IMR-90 (cell line): ENCODE results near the gene MOV10. TPM values are rescaled to one million over a fixed set of nuclear protein-coding genes. Genes with fewer than 3 reads are reported as not detected.

Experiments used
- ATAC-seq: fragments of 200-7000 bp; cut with Tn5 transposase; 2 replicates; pipeline ENCODE4 v1.9.1; 2020; ENCODE audit warnings: low read depth, mild to moderate bottlenecking, moderate library complexity
- BruUV-seq: library from RNA; stranded (reverse); fragments of 400-500 nt; replicated peaks from 2 replicates; lab custom pipeline; 2021; lab: Mats Ljungman, UMichigan
- CTCF ChIA-PET: fragments of 300-600 bp; formaldehyde crosslinking; extraction: SDS; loops from one replicate; lab custom pipeline; 2021; ENCODE audit warnings: antibody characterized with exemption; lab: Yijun Ruan, JAX
- POLR2A ChIA-PET: fragments of 300-600 bp; sonication (Branson Sonifier 250); formaldehyde crosslinking; loops from one replicate; lab custom pipeline; 2022; ENCODE audit warnings: antibody characterized with exemption; ENCODE audit not compliant: unreplicated experiment; lab: Charles Lee
- DNase-seq: peaks from one replicate; pipeline ENCODE4 v3.0.0; 2013
- H2AFZ ChIP-seq: replicated peaks from 2 replicates; pipeline ENCODE3; 2013; ENCODE audit warnings: low read length, mild to moderate bottlenecking; ENCODE audit not compliant: poor library complexity
- H2AK5ac ChIP-seq: 2 replicates; pipeline ENCODE4 v1.6.1; 2013; ENCODE audit warnings: low read depth, low read length, inconsistent platforms
- H2AK9ac ChIP-seq: replicated peaks from 2 replicates; pipeline ENCODE3; 2013; ENCODE audit warnings: mild to moderate bottlenecking, low read depth, low read length, moderate library complexity; ENCODE audit not compliant: poor library complexity
- H2BK120ac ChIP-seq: 2 replicates; pipeline ENCODE4 v1.6.1; 2013; ENCODE audit warnings: low read depth, low read length, inconsistent platforms
- H2BK15ac ChIP-seq: 3 replicates; pipeline ENCODE4 v1.6.1; 2013; ENCODE audit warnings: low read depth, low read length, inconsistent platforms
- H2BK20ac ChIP-seq: 2 replicates; pipeline ENCODE4 v1.6.1; 2013; ENCODE audit warnings: low read depth, mild to moderate bottlenecking, inconsistent platforms, low read length, moderate library complexity
- H2BK5ac ChIP-seq: 2 replicates; pipeline ENCODE4 v1.6.1; 2013; ENCODE audit warnings: mild to moderate bottlenecking, low read depth, low read length, inconsistent platforms; ENCODE audit not compliant: poor library complexity, severe bottlenecking
- H3K14ac ChIP-seq: replicated peaks from 2 replicates; pipeline ENCODE4 v1.6.1; 2013; ENCODE audit warnings: low read depth, low read length, inconsistent platforms
- H3K18ac ChIP-seq: 2 replicates; pipeline ENCODE4 v1.6.1; 2013; ENCODE audit warnings: low read depth, low read length, control low read depth
- H3K23ac ChIP-seq: 2 replicates; pipeline ENCODE4 v1.6.1; 2013; ENCODE audit warnings: low read depth, low read length, inconsistent platforms
- H3K27ac ChIP-seq: 2 replicates; pipeline ENCODE4 v1.5.1; 2013; ENCODE audit warnings: mild to moderate bottlenecking, control low read depth, low read length; ENCODE audit not compliant: insufficient read depth
- H3K27me3 ChIP-seq: 2 replicates; pipeline ENCODE4 v1.6.1; 2013; ENCODE audit warnings: low read length; ENCODE audit not compliant: control insufficient read depth, insufficient read depth
- H3K36me3 ChIP-seq: 2 replicates; pipeline ENCODE4 v1.6.1; 2013; ENCODE audit warnings: low read length, mixed read lengths; ENCODE audit not compliant: control insufficient read depth, insufficient read depth
- H3K4ac ChIP-seq: 2 replicates; pipeline ENCODE4 v1.6.1; 2013; ENCODE audit warnings: low read depth, low read length, inconsistent platforms
- H3K4me1 ChIP-seq: 2 replicates; pipeline ENCODE4 v1.6.1; 2013; ENCODE audit warnings: low read length, mixed read lengths; ENCODE audit not compliant: control insufficient read depth, insufficient read depth
- H3K4me2 ChIP-seq: 2 replicates; pipeline ENCODE4 v1.6.1; 2013; ENCODE audit warnings: low read depth, mild to moderate bottlenecking, control low read depth, low read length, moderate library complexity
- H3K4me3 ChIP-seq: 2 replicates; pipeline ENCODE4 v1.5.1; 2013; ENCODE audit warnings: low read depth, mild to moderate bottlenecking, control low read depth, low read length, moderate library complexity; ENCODE audit not compliant: insufficient read depth
- H3K56ac ChIP-seq: 2 replicates; pipeline ENCODE4 v1.6.1; 2013; ENCODE audit warnings: low read length, inconsistent platforms; ENCODE audit not compliant: insufficient read depth; ENCODE audit errors: extremely low read depth
- H3K79me1 ChIP-seq, 2 experiments: 2 replicates each; pipeline ENCODE4 v1.6.1; 2013; ENCODE audit warnings: low read length in 2 of 2, inconsistent platforms in 1 of 2, low read depth in 1 of 2
- H3K9ac ChIP-seq: 2 replicates; pipeline ENCODE4 v1.6.1; 2013; ENCODE audit warnings: low read depth, low read length, control low read depth
- H3K9me1 ChIP-seq: 2 replicates; pipeline ENCODE4 v1.6.1; 2013; ENCODE audit warnings: low read length, inconsistent platforms; ENCODE audit not compliant: insufficient read depth
- H3K9me3 ChIP-seq: 2 replicates; pipeline ENCODE4 v1.6.1; 2013; ENCODE audit warnings: low read length; ENCODE audit not compliant: control insufficient read depth, insufficient read depth
- H4K20me1 ChIP-seq: 2 replicates; pipeline ENCODE4 v1.6.1; 2013; ENCODE audit warnings: low read length, inconsistent platforms; ENCODE audit not compliant: insufficient read depth
- H4K5ac ChIP-seq: 2 replicates; pipeline ENCODE4 v1.6.1; 2013; ENCODE audit warnings: mild to moderate bottlenecking, low read depth, low read length, control low read depth
- H4K8ac ChIP-seq, 2 experiments: 2 replicates each; pipeline ENCODE4 v1.6.1; 2013; ENCODE audit warnings: low read depth in 2 of 2, low read length in 2 of 2, control low read depth in 1 of 2, inconsistent platforms in 1 of 2
- H4K91ac ChIP-seq: 2 replicates; pipeline ENCODE4 v1.6.1; 2013; ENCODE audit warnings: low read depth, low read length, inconsistent platforms; ENCODE audit not compliant: insufficient read depth
- CEBPB ChIP-seq: IDR thresholded peaks from 2 replicates; pipeline ENCODE4 v1.6.1; 2012; ENCODE audit warnings: low read depth, low read length, improper control_type of control experiment
- CHD1 ChIP-seq: IDR thresholded peaks from 2 replicates; pipeline ENCODE4 v1.6.1; 2012; ENCODE audit warnings: low read depth, low read length, improper control_type of control experiment
- CTCF ChIP-seq: conservative IDR thresholded peaks from 2 replicates; pipeline ENCODE4 v1.5.1; 2012; ENCODE audit warnings: mild to moderate bottlenecking, low read depth, low read length, improper control_type of control experiment
- FOS ChIP-seq: fragments of 150-350 bp; IDR thresholded peaks from 2 replicates; pipeline ENCODE4 v1.6.1; 2016; ENCODE audit warnings: low read depth, low read length
- MAFK ChIP-seq: IDR thresholded peaks from 2 replicates; pipeline ENCODE4 v1.6.1; 2012; ENCODE audit warnings: low read depth, low read length, improper control_type of control experiment
- MAZ ChIP-seq: IDR thresholded peaks from 2 replicates; pipeline ENCODE4 v1.6.1; 2012; ENCODE audit warnings: low read depth, mild to moderate bottlenecking, low read length, improper control_type of control experiment, moderate library complexity, borderline replicate concordance
- MXI1 ChIP-seq: IDR thresholded peaks from 2 replicates; pipeline ENCODE4 v1.6.1; 2012; ENCODE audit warnings: low read depth, mild to moderate bottlenecking, low read length, moderate library complexity, borderline replicate concordance
- NFE2L2 ChIP-seq: fragments of 150-350 bp; IDR thresholded peaks from 2 replicates; pipeline ENCODE4 v1.6.1; 2016; ENCODE audit warnings: low read depth, mild to moderate bottlenecking, low read length
- POLR2A ChIP-seq: IDR thresholded peaks from 2 replicates; pipeline ENCODE4 v1.6.1; 2012; ENCODE audit warnings: mild to moderate bottlenecking, low read depth, low read length
- RAD21 ChIP-seq: IDR thresholded peaks from 2 replicates; pipeline ENCODE4 v1.6.1; 2012; ENCODE audit warnings: low read length, improper control_type of control experiment
- RFX5 ChIP-seq: IDR thresholded peaks from 2 replicates; pipeline ENCODE4 v1.8.0; 2012; ENCODE audit warnings: low read depth, mild to moderate bottlenecking, low read length, moderate library complexity
- WGBS, 2 experiments: methylation state at CpG; one replicate each; pipeline versions ENCODE4 v1.1.5 to v1.1.7; 2013; ENCODE audit warnings: missing lambda C conversion rate in 2 of 2; ENCODE audit not compliant: insufficient read length in 1 of 2; ENCODE audit errors: extremely low coverage in 2 of 2; 5-methylcytosine and 5-hydroxymethylcytosine counted together
- dilution Hi-C: fragments of 300-500 bp; cut with HindIII; formaldehyde crosslinking; loops from one replicate; pipeline ENCODE4 v1.14.3; 2018; ENCODE audit warnings: low sequenced_read_pairs; ENCODE audit not compliant: unreplicated experiment
- in situ Hi-C: fragments of 300-500 bp; cut with MboI; formaldehyde crosslinking; loops from 3 replicates; pipeline ENCODE4 v1.14.3; 2019; ENCODE audit warnings: low sequenced_read_pairs, inconsistent platforms, mixed read lengths
- intact Hi-C: fragments of 100-400 bp; cut with micrococcal nuclease; formaldehyde crosslinking; loops from 2 replicates; pipeline ENCODE4 v1.10.0; 2022
- polyA plus RNA-seq, 3 experiments: library from polyadenylated mRNA; depleted of rRNA; stranded (reverse); fragments of >200 nt; gene quantifications; 2 replicates each; pipeline ENCODE4 v1.2.3, GENCODE V29; 2012; ENCODE audit warnings: low replicate concordance in 1 of 3
- total RNA-seq: library from RNA; depleted of rRNA; stranded (reverse); fragments of >200 nt; gene quantifications from 2 replicates; pipeline ENCODE4 v1.2.3, GENCODE V29; 2012
- TF ChIP-seq, protein P1 (sequence below): fragments of 150-350 bp; IDR thresholded peaks from 2 replicates; pipeline ENCODE4 v1.6.1; 2016; ENCODE audit warnings: low read depth, mild to moderate bottlenecking, low read length, moderate library complexity, borderline replicate concordance

The MOV10 gene
- total and polyA plus RNA-seq, 2 of the 4 experiments (the other 2 are of a cell fraction): 36.7 to 103 TPM

GRCh38 chr1:112748396-112748795 lies 73.9 kb downstream of the MOV10 start:
- Histone ChIP-seq H3K56ac (no peak overlapping the region), H3K4ac (no peak overlapping the region), H3K36me3 (no peaks in the 10 kb centered on the region), H3K4me2 (no peak overlapping the region), H2BK120ac (no peak overlapping the region), H3K4me1 (no peaks in the 10 kb centered on the region), H2BK5ac (no peak overlapping the region), H4K5ac (no peak overlapping the region), H3K18ac (no peak overlapping the region), H3K9me3 (no peaks in the 10 kb centered on the region), H3K27me3 (peaks cover 11% of the 10 kb centered on the region), H4K91ac (no peak overlapping the region), H3K4me3 (no peak overlapping the region), H4K8ac (no peak overlapping the region), H2BK15ac (no peak overlapping the region), H3K14ac (no peak overlapping the region), H4K20me1 (no peaks in the 10 kb centered on the region), H3K23ac (no peak overlapping the region), H3K27ac (no peak overlapping the region), H3K79me1 (no peaks in the 10 kb centered on the region), H2BK20ac (no peak overlapping the region), H2AK5ac (no peak overlapping the region), H3K9me1 (no peaks in the 10 kb centered on the region), H2AFZ (no peak overlapping the region), H2AK9ac (no peak overlapping the region), H3K9ac (no peak overlapping the region)
- TF ChIP-seq NFE2L2 (no peak), MAFK (no peak), RAD21 (no peak), CHD1 (no peak), MXI1 (no peak), CEBPB (no peak), POLR2A (no peak), RFX5 (no peak), MAZ (no peak), FOS (no peak), CTCF (no peak)
- TF ChIP-seq, protein P1, sequence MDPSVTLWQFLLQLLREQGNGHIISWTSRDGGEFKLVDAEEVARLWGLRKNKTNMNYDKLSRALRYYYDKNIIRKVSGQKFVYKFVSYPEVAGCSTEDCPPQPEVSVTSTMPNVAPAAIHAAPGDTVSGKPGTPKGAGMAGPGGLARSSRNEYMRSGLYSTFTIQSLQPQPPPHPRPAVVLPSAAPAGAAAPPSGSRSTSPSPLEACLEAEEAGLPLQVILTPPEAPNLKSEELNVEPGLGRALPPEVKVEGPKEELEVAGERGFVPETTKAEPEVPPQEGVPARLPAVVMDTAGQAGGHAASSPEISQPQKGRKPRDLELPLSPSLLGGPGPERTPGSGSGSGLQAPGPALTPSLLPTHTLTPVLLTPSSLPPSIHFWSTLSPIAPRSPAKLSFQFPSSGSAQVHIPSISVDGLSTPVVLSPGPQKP: no peak
- WGBS, 2 experiments: 92% methylated on average over 9 of the region's 12 CpGs; no CpG with 5 or more reads in 1 of the 2 experiments
- ChIA-PET POLR2A (no interaction called here), CTCF (no interaction called here)
- DNase-seq: no peak
- ATAC-seq: no peak
- BruUV-seq: no TSS peak
- in situ Hi-C loops (no loop called here), dilution Hi-C loops (no loop called here), intact Hi-C loops (no loop called here)
